GM10847 (cell line): Measurements from ENCODE around the gene TMEM44.

Experiments used
- POLR2A ChIP-seq: IDR thresholded peaks from 2 replicates; pipeline ENCODE4 v1.6.1; 2011; ENCODE audit not compliant: insufficient read length; ENCODE audit errors: extremely low read depth

Gene TMEM44

GRCh38 chr3:194623449-194624290, 9.5 kb downstream of the TMEM44 start:
- no peak for TF ChIP-seq POLR2A

GRCh38 chr3:194622621-194623340, 10.4 kb downstream of the TMEM44 start:
- no peak for TF ChIP-seq POLR2A

DNA sequence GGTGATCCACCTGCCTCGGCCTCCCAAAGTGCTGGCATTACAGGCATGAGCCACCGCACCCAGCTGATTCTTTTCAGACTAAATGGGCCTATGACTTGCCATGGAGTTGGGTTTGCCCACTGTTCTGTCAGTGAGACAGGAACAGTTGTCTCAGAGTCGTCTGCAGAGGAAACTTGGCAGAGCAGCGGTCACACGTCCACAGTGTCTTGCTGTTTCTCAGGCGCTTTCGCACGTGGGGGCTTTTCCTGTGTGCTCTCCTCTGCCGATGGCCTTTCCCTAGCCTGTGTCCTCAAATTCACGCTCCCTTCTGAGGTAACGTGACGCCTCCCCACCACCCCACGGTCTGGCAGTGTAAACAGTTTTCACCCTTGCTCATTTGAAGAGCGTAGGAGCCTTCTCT, 11.3 kb downstream of the TMEM44 start:
- no peak for TF ChIP-seq POLR2A

DNA sequence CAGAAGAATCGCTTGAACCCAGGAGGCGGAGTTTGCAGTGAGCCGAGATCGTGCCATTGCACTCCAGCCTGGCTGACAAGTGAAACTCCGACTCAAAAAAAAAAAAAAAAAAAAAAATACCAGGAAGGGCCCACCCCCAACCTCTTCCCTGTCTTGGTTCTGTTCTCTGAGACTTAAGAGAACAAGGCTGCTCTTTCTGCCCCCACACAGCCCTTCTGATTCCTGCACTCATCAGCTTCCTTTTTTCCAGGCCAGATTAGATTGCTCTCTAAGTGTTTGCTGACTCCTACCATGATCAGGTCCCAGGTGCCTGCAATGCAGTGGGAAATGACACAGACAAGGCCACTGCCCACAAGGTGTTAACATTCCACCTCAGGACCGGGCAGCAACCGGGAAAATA, 13.0 kb downstream of the TMEM44 start:
- no peak for TF ChIP-seq POLR2A

- no peak for TF ChIP-seq POLR2A
Measured at GRCh38 chr3:194619741-194620140, 13.5 kb downstream of the TMEM44 start.

DNA sequence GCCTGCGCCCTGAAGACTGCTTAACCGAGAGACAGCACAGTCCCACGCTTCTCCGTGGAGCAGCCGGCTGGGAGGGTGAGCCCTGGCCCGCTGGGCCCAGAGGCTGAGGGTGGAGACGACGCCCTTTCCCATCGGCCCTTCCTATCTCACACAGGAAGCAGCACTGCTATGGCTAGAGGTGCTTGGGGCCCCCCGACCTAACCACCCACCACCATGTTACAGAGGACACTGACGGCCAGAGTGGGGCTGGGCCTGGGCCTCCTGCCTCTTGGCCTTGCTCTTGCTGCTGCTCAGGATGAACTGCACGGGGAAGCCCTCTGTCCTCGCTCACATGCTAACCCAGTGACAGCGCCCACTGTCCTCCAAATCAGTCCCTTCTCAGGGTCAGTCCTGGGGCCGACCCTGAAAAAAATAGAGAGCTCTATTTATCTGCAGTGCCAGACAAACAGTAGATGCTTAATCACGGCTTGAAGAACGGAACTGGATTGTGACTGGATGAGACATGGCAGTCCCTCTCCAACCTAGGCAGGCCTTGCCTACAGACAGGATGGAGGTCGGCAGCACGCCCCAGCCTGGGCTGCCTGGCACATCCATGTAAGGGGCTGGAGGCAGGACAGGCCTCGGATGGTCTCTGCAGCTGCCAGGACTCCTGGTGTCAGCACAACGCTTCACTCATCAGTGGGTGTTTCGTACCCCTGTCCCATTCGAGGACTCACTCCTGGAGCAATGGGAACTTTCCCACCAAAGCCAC, 14.2 kb downstream of the TMEM44 start:
- TF ChIP-seq POLR2A, result no peak

DNA sequence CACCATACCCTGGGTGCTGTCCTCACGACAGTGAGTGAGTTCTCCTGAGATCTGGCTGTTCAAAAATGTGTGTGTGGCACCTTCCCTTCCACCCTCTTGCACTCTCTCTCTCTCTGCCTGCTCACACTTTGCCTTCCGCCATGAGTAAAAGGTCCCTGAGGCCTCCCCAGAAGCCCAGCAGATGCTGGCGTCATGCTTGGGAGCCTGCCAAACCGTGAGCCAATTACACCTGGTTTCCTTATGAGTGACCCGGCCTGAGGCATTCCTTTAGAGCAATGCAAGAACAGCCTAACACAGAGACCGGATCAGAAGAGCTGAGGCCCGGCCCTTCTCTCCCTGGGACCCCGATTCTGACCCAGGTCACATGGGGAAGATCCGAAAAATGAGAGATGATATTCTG, 15.4 kb downstream of the TMEM44 start:
- TF ChIP-seq POLR2A, result no peak

DNA sequence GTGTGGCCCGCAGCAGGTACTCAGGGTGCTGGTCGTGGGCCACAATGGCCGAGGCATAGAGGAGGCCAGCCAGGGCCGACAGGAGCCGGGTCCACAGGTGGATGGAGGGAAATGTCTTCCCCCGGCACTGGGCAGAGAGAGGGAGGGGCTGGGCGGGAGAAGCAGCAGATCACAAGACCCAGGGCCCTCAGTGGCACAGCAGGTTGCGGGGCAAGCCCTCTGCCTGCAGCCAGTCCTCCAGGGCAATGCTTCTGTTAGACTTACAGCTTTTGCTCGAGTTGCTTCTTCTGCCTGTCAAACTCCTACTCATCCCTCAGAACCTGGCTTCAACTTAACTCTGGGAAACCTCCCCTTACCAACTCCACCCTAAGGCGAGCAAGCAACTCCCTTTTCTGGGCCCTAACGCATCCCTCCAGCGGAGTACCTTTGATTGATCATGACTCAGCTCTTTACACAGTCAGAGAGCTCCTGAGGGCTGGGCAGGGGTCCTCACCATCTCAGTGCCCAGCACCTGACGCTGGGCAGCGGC, 16.0 kb downstream of the TMEM44 start:
- no peak for TF ChIP-seq POLR2A

GRCh38 chr3:194615226-194615625, 18.0 kb downstream of the TMEM44 start:
- TF ChIP-seq POLR2A, result no peak

GRCh38 chr3:194612221-194612620, 21.0 kb downstream of the TMEM44 start:
- TF ChIP-seq POLR2A, result no peak

DNA sequence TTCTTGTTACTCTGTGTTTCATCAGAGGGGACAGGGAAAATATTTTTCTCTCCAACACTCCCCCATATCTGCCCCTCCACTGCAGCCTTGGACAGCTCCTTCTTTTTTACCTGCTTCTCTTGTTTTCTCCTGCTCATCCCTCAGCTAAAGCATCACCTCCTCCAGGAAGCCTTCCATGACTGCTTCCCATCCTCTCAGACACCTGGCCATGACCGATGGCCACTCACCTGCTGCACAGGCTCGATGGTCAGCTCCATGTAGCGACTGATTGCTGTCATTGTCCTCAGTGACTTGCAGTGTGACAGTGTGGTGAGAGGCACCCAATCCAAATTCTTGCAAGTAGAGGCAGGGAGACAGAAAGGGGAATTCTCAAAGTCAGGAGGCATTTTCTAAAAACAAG, 22.5 kb downstream of the TMEM44 start:
- no peak for TF ChIP-seq POLR2A

GRCh38 chr3:194609601-194610000, 23.6 kb downstream of the TMEM44 start:
- TF ChIP-seq POLR2A, result no peak

DNA sequence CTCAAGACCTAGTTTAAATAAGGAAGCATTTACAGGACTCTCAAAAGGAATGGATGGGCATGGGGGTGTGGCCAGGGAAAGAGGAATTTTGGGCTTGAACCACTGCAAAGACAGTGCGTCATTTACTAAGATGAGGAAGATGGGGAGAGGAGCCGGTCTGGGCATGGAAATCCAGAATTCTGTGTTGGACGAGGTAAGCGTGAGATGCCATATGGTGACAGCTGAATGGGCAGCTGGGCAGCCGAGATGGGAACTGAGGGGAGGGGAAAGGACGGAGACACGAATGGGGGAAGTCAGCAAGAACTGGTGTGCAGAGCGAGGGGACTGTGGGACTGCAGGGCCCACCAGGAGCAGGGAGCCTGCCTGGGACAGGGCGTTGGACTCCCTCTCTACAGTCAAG, 24.2 kb downstream of the TMEM44 start:
- TF ChIP-seq POLR2A, result no peak

- TF ChIP-seq POLR2A, result no peak
Measured at GRCh38 chr3:194607592-194608389, 25.4 kb downstream of the TMEM44 start.

DNA sequence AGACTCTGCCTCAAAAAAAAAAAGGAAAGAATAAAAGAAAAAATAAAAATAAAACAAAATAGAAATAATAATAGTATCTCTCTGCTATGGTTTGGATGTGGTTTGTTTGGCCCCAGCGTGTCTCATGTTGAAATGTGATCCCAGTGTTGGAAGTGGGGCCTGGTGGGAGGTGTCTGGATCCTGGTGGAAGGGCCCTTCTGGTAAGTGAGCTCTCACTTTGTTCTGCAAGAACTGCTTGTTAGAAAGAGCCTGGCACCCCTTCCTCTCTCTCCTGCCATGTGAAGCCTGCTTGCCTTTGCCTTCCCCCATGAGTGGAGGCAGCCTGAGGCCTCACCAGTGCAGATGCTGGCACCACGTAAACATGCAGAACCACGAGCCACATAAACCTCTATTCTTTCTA, 26.3 kb downstream of the TMEM44 start:
- no peak for TF ChIP-seq POLR2A

GRCh38 chr3:194606163-194606562, 27.1 kb downstream of the TMEM44 start:
- no peak for TF ChIP-seq POLR2A
